KMS-11 (cell line): Measurements from ENCODE around the gene SLC24A3.

Source experiments
- H2AFZ ChIP-seq: fragments of 200-600 bp; sonication (generic); 2 replicates; pipeline ENCODE4 v1.6.1; 2016; ENCODE audit warnings: antibody characterized with exemption, mixed run types, low read depth
- H3K27ac ChIP-seq: fragments of 200-600 bp; sonication (generic); 2 replicates; pipeline ENCODE4 v1.6.1; 2016; ENCODE audit warnings: mild to moderate bottlenecking, mixed run types
- H3K27me3 ChIP-seq: fragments of 200-600 bp; sonication (generic); 2 replicates; pipeline ENCODE4 v1.6.1; 2017; ENCODE audit warnings: mild to moderate bottlenecking, low read depth, mixed run types, moderate library complexity; ENCODE audit not compliant: insufficient read depth
- H3K36me3 ChIP-seq: fragments of 200-600 bp; sonication (generic); 2 replicates; pipeline ENCODE4 v1.6.1; 2017; ENCODE audit warnings: mild to moderate bottlenecking, mixed run types; ENCODE audit not compliant: insufficient read depth
- H3K4me1 ChIP-seq: fragments of 200-600 bp; sonication (generic); 2 replicates; pipeline ENCODE4 v1.6.1; 2016; ENCODE audit warnings: mild to moderate bottlenecking, low read depth, mixed run types; ENCODE audit not compliant: poor library complexity, severe bottlenecking
- H3K4me2 ChIP-seq: fragments of 200-600 bp; sonication (generic); 2 replicates; pipeline ENCODE4 v1.7.0; 2016; ENCODE audit warnings: mild to moderate bottlenecking, mixed run types
- H3K4me3 ChIP-seq: fragments of 200-600 bp; sonication (generic); IDR thresholded peaks from 2 replicates; pipeline ENCODE4 v1.6.1; 2017; ENCODE audit warnings: low read depth, low read length, mixed read lengths; ENCODE audit not compliant: insufficient read depth
- H3K79me2 ChIP-seq: fragments of 200-600 bp; sonication (generic); 2 replicates; pipeline ENCODE4 v1.6.1; 2016; ENCODE audit warnings: low read depth, mixed run types; ENCODE audit not compliant: insufficient read depth
- H3K9ac ChIP-seq: fragments of 200-600 bp; sonication (generic); 2 replicates; pipeline ENCODE4 v1.6.1; 2016; ENCODE audit warnings: mild to moderate bottlenecking, mixed run types
- H4K20me1 ChIP-seq: fragments of 200-600 bp; sonication (generic); 2 replicates; pipeline ENCODE4 v1.6.1; 2016; ENCODE audit warnings: mild to moderate bottlenecking, mixed run types; ENCODE audit not compliant: insufficient read depth
- TF ChIP-seq, protein P1 (sequence below): fragments of 200-600 bp; sonication (generic); conservative IDR thresholded peaks from 2 replicates; pipeline ENCODE4 v1.6.1; 2017; ENCODE audit warnings: low read depth, mild to moderate bottlenecking, antibody characterized with exemption, low read length, moderate library complexity, mixed read lengths

Gene SLC24A3

DNA sequence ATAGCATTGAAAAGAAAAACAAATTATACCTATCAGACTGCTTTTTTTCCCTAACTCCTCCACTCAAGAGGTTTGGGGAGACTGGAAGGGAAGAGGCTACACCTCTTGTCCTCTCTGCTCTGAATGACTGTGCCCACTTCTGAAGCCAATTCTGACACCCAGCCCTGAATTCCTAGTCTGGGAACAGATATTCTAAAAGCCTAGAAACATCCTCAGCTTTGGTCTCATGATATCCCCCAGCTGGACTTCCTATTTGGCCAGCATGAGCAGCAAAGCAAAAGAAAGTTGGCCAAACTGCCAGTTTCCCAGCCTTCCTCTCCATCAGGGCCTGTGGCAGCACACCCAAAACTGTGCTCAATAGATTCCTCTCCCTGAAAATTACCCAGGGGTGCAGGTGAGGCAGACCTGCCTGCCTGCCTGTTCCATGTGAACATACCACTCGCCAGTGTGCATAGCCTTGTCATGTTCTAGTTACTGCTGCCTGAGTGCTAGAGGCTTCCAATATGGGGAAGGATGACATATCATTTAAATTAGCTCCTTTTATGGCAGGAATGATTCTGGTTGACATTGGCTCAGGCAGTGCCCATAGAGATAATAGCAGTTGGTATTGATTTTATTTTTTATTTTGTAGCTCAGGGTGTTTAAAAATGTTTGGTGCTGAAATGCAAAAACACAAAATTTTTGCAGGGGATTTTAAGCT lies 393.5 kb downstream of the SLC24A3 start:
- no peaks in the 10 kb centered on the region for H3K79me2 ChIP-seq
- no peaks in the 10 kb centered on the region for H4K20me1 ChIP-seq
- no peaks in the 10 kb centered on the region for H3K4me1 ChIP-seq
- H3K36me3 ChIP-seq, result no peaks in the 10 kb centered on the region
- H2AFZ ChIP-seq, result no peak overlapping the region
- no peaks in the 10 kb centered on the region for H3K27me3 ChIP-seq
- TF ChIP-seq, protein P1, sequence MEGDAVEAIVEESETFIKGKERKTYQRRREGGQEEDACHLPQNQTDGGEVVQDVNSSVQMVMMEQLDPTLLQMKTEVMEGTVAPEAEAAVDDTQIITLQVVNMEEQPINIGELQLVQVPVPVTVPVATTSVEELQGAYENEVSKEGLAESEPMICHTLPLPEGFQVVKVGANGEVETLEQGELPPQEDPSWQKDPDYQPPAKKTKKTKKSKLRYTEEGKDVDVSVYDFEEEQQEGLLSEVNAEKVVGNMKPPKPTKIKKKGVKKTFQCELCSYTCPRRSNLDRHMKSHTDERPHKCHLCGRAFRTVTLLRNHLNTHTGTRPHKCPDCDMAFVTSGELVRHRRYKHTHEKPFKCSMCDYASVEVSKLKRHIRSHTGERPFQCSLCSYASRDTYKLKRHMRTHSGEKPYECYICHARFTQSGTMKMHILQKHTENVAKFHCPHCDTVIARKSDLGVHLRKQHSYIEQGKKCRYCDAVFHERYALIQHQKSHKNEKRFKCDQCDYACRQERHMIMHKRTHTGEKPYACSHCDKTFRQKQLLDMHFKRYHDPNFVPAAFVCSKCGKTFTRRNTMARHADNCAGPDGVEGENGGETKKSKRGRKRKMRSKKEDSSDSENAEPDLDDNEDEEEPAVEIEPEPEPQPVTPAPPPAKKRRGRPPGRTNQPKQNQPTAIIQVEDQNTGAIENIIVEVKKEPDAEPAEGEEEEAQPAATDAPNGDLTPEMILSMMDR, result no peak
- H3K4me3 ChIP-seq, result no peak overlapping the region
- H3K27ac ChIP-seq, result no peak overlapping the region
- H3K9ac ChIP-seq, result no peak overlapping the region
- no peak overlapping the region for H3K4me2 ChIP-seq

DNA sequence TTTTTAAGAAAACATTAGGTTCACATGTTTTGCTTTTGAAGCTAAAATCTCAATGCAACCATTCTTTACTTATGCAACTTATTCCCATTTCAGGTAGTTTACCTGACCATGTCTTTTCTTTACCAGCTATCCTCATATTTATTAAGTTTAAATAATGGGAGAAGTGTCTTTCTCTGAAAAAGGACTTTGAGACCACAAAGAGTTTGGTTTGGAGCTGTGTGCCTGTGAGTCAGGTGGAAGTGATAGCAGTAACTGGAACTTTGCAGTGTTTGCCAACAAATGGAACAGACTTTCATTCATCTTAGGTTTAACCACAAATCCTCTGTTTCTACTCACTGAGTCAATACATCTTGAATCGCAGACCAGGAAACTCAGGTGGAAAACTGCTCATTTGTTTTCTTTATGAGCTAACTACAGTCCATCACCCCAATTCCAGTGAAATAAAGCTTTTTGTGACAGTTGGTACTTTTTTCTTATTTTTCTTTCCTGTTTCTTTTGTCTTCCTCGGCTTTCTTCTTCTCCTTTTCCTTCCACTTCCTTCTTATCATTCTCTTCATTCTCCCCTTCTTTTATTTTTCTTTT lies 397.3 kb downstream of the SLC24A3 start:
- Histone ChIP-seq H3K27ac (no peak overlapping the region), H2AFZ (no peak overlapping the region), H3K36me3 (no peaks in the 10 kb centered on the region), H3K4me2 (no peak overlapping the region), H3K4me3 (no peak overlapping the region), H3K79me2 (no peaks in the 10 kb centered on the region), H3K27me3 (no peaks in the 10 kb centered on the region), H4K20me1 (no peaks in the 10 kb centered on the region), H3K4me1 (no peaks in the 10 kb centered on the region), H3K9ac (no peak overlapping the region)
- TF ChIP-seq, protein P1, result no peak

DNA sequence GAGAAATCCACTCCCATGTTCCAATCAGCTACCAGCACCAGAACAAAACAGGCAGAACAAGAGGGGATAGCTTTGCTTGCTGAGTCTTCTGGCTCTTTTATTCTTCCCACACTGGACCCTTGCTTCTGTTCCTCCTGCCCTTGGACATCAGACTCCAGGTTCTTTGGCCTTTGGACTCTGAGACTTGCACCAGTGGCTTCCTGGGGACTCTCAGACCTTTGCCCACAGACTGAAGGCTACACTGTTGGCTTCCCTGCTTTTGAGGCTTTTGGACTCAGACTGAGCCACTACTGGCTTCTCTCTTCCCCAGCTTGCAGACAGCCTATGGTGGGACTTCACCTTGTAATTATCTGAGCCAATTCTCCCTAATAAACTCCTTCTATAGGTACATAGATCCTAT lies 403.2 kb downstream of the SLC24A3 start:
- no peak overlapping the region for H3K4me2 ChIP-seq
- H3K9ac ChIP-seq, result no peak overlapping the region
- no peak overlapping the region for H3K27ac ChIP-seq
- no peaks in the 10 kb centered on the region for H3K79me2 ChIP-seq
- no peaks in the 10 kb centered on the region for H3K27me3 ChIP-seq
- TF ChIP-seq, protein P1, result no peak
- H2AFZ ChIP-seq, result no peak overlapping the region
- H3K36me3 ChIP-seq, result no peaks in the 10 kb centered on the region
- H3K4me3 ChIP-seq, result no peak overlapping the region
- H3K4me1 ChIP-seq, result no peaks in the 10 kb centered on the region
- H4K20me1 ChIP-seq, result no peaks in the 10 kb centered on the region

DNA sequence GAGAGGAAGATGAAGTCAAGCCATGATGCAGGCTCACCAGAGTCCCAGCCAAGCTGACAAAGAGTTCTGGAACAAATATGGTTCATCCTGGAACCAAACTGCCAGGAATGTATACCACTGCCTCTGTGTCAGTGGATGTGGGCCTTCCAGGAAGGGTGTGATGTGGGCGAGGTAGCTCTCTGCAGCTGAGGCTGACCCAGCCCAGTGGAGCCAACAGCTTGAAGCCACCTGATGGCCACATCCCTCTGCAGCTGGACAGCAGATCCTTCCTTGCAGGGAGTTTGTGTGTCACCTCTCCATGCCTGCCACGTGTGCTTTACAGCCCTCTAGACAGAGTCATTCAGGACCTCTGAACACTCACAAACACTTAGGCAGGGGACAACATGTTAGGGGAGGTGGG lies 403.6 kb downstream of the SLC24A3 start:
- no peak overlapping the region for H2AFZ ChIP-seq
- no peak overlapping the region for H3K27ac ChIP-seq
- no peaks in the 10 kb centered on the region for H4K20me1 ChIP-seq
- H3K27me3 ChIP-seq, result no peaks in the 10 kb centered on the region
- H3K4me1 ChIP-seq, result no peaks in the 10 kb centered on the region
- TF ChIP-seq, protein P1, result no peak
- H3K79me2 ChIP-seq, result no peaks in the 10 kb centered on the region
- H3K4me3 ChIP-seq, result no peak overlapping the region
- H3K9ac ChIP-seq, result no peak overlapping the region
- H3K36me3 ChIP-seq, result no peaks in the 10 kb centered on the region
- H3K4me2 ChIP-seq, result no peak overlapping the region
